ENCODE data around the gene FCRL1. TPM values are rescaled to one million over a fixed set of nuclear protein-coding genes. Genes with fewer than 3 reads are reported as not detected.
A peak's percentile ranks its signal among the peaks of the same experiment; 100 is the strongest.

FCRL1 gene
- total and polyA plus RNA-seq, 3 experiments from 2014 or later = 0.54 TPM; not detected in 2

- Mint-ChIP-seq H3K27ac (peak overlapping the region in 4 of 8 donors; percentile 19 to 74 (median 54)), H3K4me1 (peaks cover 13 to 30% (median 27%) of the 10 kb centered on the region in 3 donors), H3K27me3 (peaks cover 0 to 5% of the 10 kb centered on the region in 2 donors), H3K36me3 (no peaks in the 10 kb centered on the region), H3K9me3 (peaks cover 0 to 2% (median 0%) of the 10 kb centered on the region in 5 donors), H3K4me3 (no peak overlapping the region)
- H3K4me1 ChIP-seq (ENCODE audit: insufficient read depth, low read length) = no peaks in the 10 kb centered on the region
- no peaks in the 10 kb centered on the region for H3K36me3 ChIP-seq (ENCODE audit: insufficient read depth, low read length)
- no peak for DNase-seq
- no peak overlapping the region for H3K27ac ChIP-seq (ENCODE audit: low read depth, low read length)
- CTCF ChIA-PET = interaction anchor here (1.2 kb wide), 1 partner anchor 191 kb away, joined by 11 read pairs; no protein-coding TSS in a partner anchor
- no peak overlapping the region for H3K4me3 ChIP-seq (ENCODE audit: low read length)
- POLR2A ChIA-PET = no interaction called here
- H3K9me3 ChIP-seq (ENCODE audit: low read length) = no peaks in the 10 kb centered on the region
- no peaks in the 10 kb centered on the region for H3K27me3 ChIP-seq (ENCODE audit: insufficient read depth, low read length, poor library complexity, severe bottlenecking)
Observed at GRCh38 chr1:157771661-157772425, 48.1 kb downstream of the FCRL1 start.

DNA sequence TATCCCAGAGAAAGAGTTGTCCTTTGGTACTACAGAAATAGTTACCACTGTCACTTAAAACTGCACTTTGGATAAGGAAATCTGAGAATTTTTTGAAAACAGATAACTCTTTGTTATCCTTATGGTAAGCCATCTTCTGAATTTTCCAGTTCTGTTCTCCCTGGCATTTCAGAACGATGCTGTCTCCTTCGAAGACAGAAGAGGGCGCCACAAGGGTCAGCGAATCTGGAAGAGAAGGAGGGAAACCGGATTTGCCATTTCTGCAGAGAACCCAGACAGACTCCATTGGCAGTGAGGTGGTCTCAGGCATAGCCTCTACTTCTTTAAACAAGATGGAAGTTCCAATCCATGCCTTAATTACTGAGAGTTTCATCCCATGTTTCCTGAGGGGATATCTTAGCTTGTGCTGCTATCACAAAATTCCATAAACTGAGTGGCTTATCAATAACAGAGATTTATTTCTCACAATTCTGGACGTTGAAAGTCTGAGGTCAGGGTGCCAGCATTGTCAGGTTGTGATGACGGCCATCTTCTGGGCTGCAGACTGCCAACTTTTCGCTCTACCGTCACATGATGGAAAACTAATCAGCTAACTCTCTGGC lies 49.4 kb downstream of the FCRL1 start:
- Histone ChIP-seq H3K27ac (ENCODE audit: low read depth, low read length) (no peak overlapping the region), H3K9me3 (ENCODE audit: low read length) (no peaks in the 10 kb centered on the region), H3K4me3 (ENCODE audit: low read length) (no peak overlapping the region), H3K27me3 (ENCODE audit: insufficient read depth, low read length, poor library complexity, severe bottlenecking) (no peaks in the 10 kb centered on the region), H3K4me1 (ENCODE audit: insufficient read depth, low read length) (no peaks in the 10 kb centered on the region), H3K36me3 (ENCODE audit: insufficient read depth, low read length) (no peaks in the 10 kb centered on the region)
- peak overlapping the region in 1 of 7 donors; percentile 19 for H3K4me3 Mint-ChIP-seq
- H3K27ac Mint-ChIP-seq = no peak overlapping the region
- peaks cover 0 to 2% of the 10 kb centered on the region in 2 donors for H3K27me3 Mint-ChIP-seq
- CTCF ChIA-PET = interaction anchor here (1.0 kb wide), 1 partner anchor 190 kb away, joined by 6 read pairs; no protein-coding TSS in a partner anchor
- DNase-seq = no peak
- H3K4me1 Mint-ChIP-seq = peaks cover 13 to 30% (median 27%) of the 10 kb centered on the region in 3 donors
- no peaks in the 10 kb centered on the region for H3K36me3 Mint-ChIP-seq
- POLR2A ChIA-PET = no interaction called here
- peaks cover 0 to 2% (median 0%) of the 10 kb centered on the region in 5 donors for H3K9me3 Mint-ChIP-seq

- no peaks in the 10 kb centered on the region for H3K36me3 Mint-ChIP-seq
- H3K36me3 ChIP-seq (ENCODE audit: insufficient read depth, low read length) = no peaks in the 10 kb centered on the region
- H3K27ac ChIP-seq (ENCODE audit: low read depth, low read length) = no peak overlapping the region
- H3K9me3 Mint-ChIP-seq = no peaks in the 10 kb centered on the region
- no peaks in the 10 kb centered on the region for H3K4me1 ChIP-seq (ENCODE audit: insufficient read depth, low read length)
- no peaks in the 10 kb centered on the region for H3K27me3 ChIP-seq (ENCODE audit: insufficient read depth, low read length, poor library complexity, severe bottlenecking)
- no peak overlapping the region for H3K27ac Mint-ChIP-seq
- no peaks in the 10 kb centered on the region for H3K9me3 ChIP-seq (ENCODE audit: low read length)
- no peak overlapping the region for H3K4me3 ChIP-seq (ENCODE audit: low read length)
- H3K4me3 Mint-ChIP-seq = no peak overlapping the region
- CTCF ChIA-PET = no interaction called here
- DNase-seq = no peak
- H3K27me3 Mint-ChIP-seq = no peaks in the 10 kb centered on the region
- POLR2A ChIA-PET = no interaction called here
- H3K4me1 Mint-ChIP-seq = peaks cover 17 to 21% (median 20%) of the 10 kb centered on the region in 3 donors
Observed at GRCh38 chr1:157766792-157767191, 53.1 kb downstream of the FCRL1 start.

GRCh38 chr1:157758018-157758417 lies 61.9 kb downstream of the FCRL1 start:
- Mint-ChIP-seq H3K9me3 (peaks cover 0 to 11% (median 4%) of the 10 kb centered on the region in 5 donors), H3K4me1 (peaks cover 3 to 6% (median 4%) of the 10 kb centered on the region in 3 donors), H3K36me3 (no peaks in the 10 kb centered on the region), H3K4me3 (no peak overlapping the region), H3K27ac (peak overlapping the region in 2 of 8 donors; percentile 14 to 36), H3K27me3 (peaks cover 0 to 3% of the 10 kb centered on the region in 2 donors)
- no peaks in the 10 kb centered on the region for H3K4me1 ChIP-seq (ENCODE audit: insufficient read depth, low read length)
- H3K9me3 ChIP-seq (ENCODE audit: low read length) = no peaks in the 10 kb centered on the region
- CTCF ChIA-PET = no interaction called here
- no peak overlapping the region for H3K27ac ChIP-seq (ENCODE audit: low read depth, low read length)
- no peaks in the 10 kb centered on the region for H3K27me3 ChIP-seq (ENCODE audit: insufficient read depth, low read length, poor library complexity, severe bottlenecking)
- H3K4me3 ChIP-seq (ENCODE audit: low read length) = no peak overlapping the region
- POLR2A ChIA-PET = no interaction called here
- no peaks in the 10 kb centered on the region for H3K36me3 ChIP-seq (ENCODE audit: insufficient read depth, low read length)
- DNase-seq = no peak

- Mint-ChIP-seq H3K27ac (peak overlapping the region in 1 of 8 donors; percentile 24), H3K27me3 (peaks cover 0 to 2% of the 10 kb centered on the region in 2 donors), H3K4me3 (no peak overlapping the region), H3K4me1 (peaks cover 4 to 6% (median 6%) of the 10 kb centered on the region in 3 donors), H3K36me3 (peaks cover 0 to 2% (median 0%) of the 10 kb centered on the region in 3 donors), H3K9me3 (peaks cover 0 to 2% (median 0%) of the 10 kb centered on the region in 5 donors)
- H3K4me1 ChIP-seq (ENCODE audit: insufficient read depth, low read length) = no peaks in the 10 kb centered on the region
- no peaks in the 10 kb centered on the region for H3K27me3 ChIP-seq (ENCODE audit: insufficient read depth, low read length, poor library complexity, severe bottlenecking)
- H3K36me3 ChIP-seq (ENCODE audit: insufficient read depth, low read length) = no peaks in the 10 kb centered on the region
- H3K9me3 ChIP-seq (ENCODE audit: low read length) = no peaks in the 10 kb centered on the region
- POLR2A ChIA-PET = no interaction called here
- no peak overlapping the region for H3K4me3 ChIP-seq (ENCODE audit: low read length)
- no peak overlapping the region for H3K27ac ChIP-seq (ENCODE audit: low read depth, low read length)
- CTCF ChIA-PET = no interaction called here
- no peak for DNase-seq
Observed at GRCh38 chr1:157753611-157754010, 66.3 kb downstream of the FCRL1 start.

DNA sequence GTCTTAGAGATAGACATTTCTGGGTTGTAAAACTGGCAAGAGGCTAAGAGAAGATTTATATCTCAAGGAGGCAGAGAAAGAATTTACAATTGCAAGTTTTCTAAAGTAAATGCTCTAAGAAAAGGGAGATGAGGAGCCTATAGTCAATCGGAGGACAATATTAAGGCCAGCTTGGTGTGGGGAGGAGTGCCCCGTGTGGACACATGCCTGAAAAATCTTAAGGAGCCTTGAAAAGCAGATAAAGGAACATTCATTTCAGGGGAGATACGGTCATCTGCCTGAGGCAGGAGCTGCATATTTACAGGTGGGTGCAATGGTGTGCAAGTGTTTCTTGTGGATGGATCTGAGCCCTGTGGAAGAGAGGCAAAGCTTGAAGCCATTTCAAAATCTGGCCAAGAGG lies 68.6 kb downstream of the FCRL1 start:
- POLR2A ChIA-PET = no interaction called here
- Histone ChIP-seq H3K9me3 (ENCODE audit: low read length) (no peaks in the 10 kb centered on the region), H3K27ac (ENCODE audit: low read depth, low read length) (no peak overlapping the region), H3K36me3 (ENCODE audit: insufficient read depth, low read length) (no peaks in the 10 kb centered on the region), H3K27me3 (ENCODE audit: insufficient read depth, low read length, poor library complexity, severe bottlenecking) (no peaks in the 10 kb centered on the region), H3K4me3 (ENCODE audit: low read length) (no peak overlapping the region), H3K4me1 (ENCODE audit: insufficient read depth, low read length) (no peaks in the 10 kb centered on the region)
- no peak for DNase-seq
- Mint-ChIP-seq H3K27me3 (peaks cover 0 to 2% of the 10 kb centered on the region in 2 donors), H3K36me3 (peaks cover 0 to 2% (median 0%) of the 10 kb centered on the region in 3 donors), H3K27ac (peak overlapping the region in 1 of 8 donors; percentile 12), H3K4me3 (no peak overlapping the region), H3K9me3 (no peaks in the 10 kb centered on the region), H3K4me1 (peaks cover 23 to 28% (median 27%) of the 10 kb centered on the region in 3 donors)
- CTCF ChIA-PET = no interaction called here

DNA sequence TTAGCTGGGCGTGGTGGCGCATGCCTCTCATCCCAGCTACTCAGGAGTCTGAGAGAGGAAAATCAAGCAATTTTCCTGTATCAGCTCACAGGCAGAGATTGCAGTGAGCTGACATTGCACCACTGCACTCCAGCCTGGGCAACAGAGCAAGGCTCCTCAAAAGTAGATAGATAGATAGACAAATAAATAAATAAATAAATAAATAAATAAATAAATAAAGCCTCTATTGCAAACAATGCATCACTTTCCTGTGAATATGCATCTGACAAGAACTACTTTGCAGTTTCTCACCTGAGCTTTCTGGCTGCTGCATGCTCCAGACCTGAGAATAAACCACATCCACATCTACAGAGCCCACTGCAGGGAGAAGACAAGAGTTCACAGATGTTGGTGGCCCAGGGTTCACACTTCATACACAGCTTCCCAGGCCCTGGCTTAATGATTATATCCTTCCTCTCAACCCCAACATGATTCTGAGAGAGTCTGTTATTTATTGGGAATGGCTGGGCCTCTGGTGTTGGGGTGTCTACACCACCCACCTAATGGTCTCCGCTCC lies 71.6 kb downstream of the FCRL1 start:
- H3K4me3 ChIP-seq (ENCODE audit: low read length) = no peak overlapping the region
- peaks cover 23 to 30% (median 28%) of the 10 kb centered on the region in 3 donors for H3K4me1 Mint-ChIP-seq
- peak overlapping the region in 1 of 7 donors; percentile 73 for H3K4me3 Mint-ChIP-seq
- no peaks in the 10 kb centered on the region for H3K4me1 ChIP-seq (ENCODE audit: insufficient read depth, low read length)
- CTCF ChIA-PET = interaction anchor here (1.5 kb wide), 1 partner anchor 16 kb away, joined by 4 read pairs; no protein-coding TSS in a partner anchor
- H3K9me3 Mint-ChIP-seq = no peaks in the 10 kb centered on the region
- H3K27ac ChIP-seq (ENCODE audit: low read depth, low read length) = no peak overlapping the region
- POLR2A ChIA-PET = no interaction called here
- H3K36me3 Mint-ChIP-seq = peaks cover 0 to 2% (median 0%) of the 10 kb centered on the region in 3 donors
- no peaks in the 10 kb centered on the region for H3K27me3 ChIP-seq (ENCODE audit: insufficient read depth, low read length, poor library complexity, severe bottlenecking)
- H3K36me3 ChIP-seq (ENCODE audit: insufficient read depth, low read length) = no peaks in the 10 kb centered on the region
- DNase-seq = no peak
- H3K27ac Mint-ChIP-seq = no peak overlapping the region
- no peaks in the 10 kb centered on the region for H3K27me3 Mint-ChIP-seq
- no peaks in the 10 kb centered on the region for H3K9me3 ChIP-seq (ENCODE audit: low read length)

Data from CD8-positive, alpha-beta memory T cell (primary cell).